ENCODE measurements around the gene CAPN11. TPM values are rescaled to one million over a fixed set of nuclear protein-coding genes. Genes with fewer than 3 reads are reported as not detected.

Gene CAPN11
- 0.06 TPM in 1 of 2 replicates, not detected in the other for polyA plus RNA-seq (2014; cell fraction: cytosol; rRNA removed)
- polyA plus RNA-seq (2014; cell fraction: nucleus; rRNA removed): 0.80 and 2.1 TPM in 2 replicates

- no peak for DNase-seq (ENCODE audit: low spot score)
These were observed at the start of gene CAPN11 for GRCh38 chr6:44158770-44159228. CAPN11 (plus strand) TSS chr6:44158820; CDS start chr6:44158849, 29 bp downstream.

DNA sequence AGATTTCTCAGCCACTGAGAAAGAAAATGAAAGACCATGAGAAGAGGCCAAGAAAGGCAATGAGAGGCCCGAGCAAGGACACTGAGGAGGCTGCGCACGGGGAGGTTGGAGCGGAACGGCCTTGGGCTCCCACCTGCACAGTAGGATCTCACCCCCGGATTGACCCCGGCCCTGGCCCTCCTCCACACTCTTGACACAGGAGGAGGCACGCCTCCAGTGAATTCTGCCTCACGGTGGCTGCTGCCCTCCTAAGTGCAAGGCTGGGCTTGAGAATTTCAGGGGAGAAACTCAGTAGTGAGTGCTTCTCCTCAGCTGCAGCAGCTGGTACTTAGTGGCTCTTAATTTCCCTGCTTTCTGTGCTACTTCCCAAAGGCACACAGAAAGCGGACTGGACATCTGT is 49.4 kb upstream of the CAPN11 start:
- DNase-seq (ENCODE audit: low spot score): no peak

DNA sequence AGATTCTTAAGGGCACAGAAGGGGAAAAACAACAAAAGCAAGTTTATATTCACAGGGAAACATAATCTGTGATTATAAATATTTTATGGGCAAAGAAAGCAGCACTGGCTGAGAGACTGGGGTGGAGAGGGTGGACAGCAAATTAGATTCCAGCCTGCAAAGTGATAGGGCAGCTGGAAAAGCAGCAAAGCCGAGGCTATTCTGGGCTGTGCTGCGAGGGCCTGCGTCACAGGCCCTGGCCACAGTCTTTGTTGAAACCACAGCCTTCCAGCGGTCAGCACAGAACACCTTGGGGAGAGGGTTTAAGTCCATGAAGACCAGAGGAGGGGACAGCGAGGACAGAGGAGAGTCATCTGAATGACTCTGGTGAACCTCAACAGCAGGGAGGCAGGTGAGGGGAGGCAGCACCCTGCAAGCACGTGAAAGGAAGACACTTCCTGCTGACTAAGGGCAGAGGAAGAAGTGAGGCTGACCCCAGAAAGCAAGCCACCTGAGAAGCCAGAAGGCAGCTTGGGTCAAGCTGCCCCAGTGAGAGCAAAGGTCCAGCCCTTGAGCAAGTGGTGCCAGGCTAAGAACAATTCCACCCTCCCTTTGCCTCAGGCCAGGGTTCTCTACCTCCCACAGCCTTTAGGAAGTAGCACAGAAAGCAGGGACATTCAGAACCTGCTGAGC is 48.5 kb upstream of the CAPN11 start:
- DNase-seq (ENCODE audit: low spot score): no peak

DNA sequence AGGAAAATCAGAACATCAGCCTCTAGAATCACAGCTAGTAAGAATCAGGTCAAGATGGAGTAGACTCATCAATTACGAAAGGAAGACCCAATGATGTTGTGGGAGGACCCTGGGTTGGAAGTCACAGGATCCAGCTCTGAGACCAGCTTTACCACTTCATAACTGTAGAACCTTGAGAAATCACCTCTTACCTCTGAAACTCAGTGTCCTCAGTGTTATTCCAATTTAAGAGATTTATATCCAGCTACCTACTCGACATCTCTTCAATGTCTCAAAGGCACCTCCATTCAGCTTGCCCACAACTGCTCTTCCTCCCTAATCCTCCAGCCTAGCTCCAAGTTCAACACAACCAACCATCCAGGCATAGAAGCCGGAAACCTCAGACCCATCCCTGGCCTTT is 47.7 kb upstream of the CAPN11 start:
- DNase-seq (ENCODE audit: low spot score): no peak

GRCh38 chr6:44111434-44112417 is 46.9 kb upstream of the CAPN11 start:
- DNase-seq (ENCODE audit: low spot score): no peak

DNA sequence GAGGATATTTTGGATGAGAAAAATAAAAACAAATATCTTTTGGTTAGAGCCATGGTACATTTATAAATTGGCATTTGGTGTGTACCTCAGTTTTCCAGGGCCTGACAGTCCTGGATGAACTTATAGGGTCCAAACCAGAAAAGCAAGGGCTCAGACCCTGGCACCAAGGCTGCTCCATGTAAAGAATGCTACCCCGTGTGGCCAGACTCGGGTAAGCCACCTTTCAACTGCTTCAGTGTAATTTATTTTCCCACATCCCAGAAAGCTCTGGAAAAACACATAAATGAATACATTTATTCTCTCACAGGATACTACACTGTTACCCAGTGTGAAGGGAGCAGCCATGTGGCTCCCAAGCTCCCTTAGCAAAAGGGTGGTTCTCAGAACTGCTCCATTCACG is 45.2 kb upstream of the CAPN11 start:
- no peak for DNase-seq (ENCODE audit: low spot score)

- no peak for DNase-seq (ENCODE audit: low spot score)
These were observed 42.8 kb upstream of the CAPN11 start for GRCh38 chr6:44115866-44116265.

- no peak for DNase-seq (ENCODE audit: low spot score)
These were observed 41.8 kb upstream of the CAPN11 start for GRCh38 chr6:44116641-44117382.

GRCh38 chr6:44117397-44118128 is 41.1 kb upstream of the CAPN11 start:
- DNase-seq (ENCODE audit: low spot score): no peak

DNA sequence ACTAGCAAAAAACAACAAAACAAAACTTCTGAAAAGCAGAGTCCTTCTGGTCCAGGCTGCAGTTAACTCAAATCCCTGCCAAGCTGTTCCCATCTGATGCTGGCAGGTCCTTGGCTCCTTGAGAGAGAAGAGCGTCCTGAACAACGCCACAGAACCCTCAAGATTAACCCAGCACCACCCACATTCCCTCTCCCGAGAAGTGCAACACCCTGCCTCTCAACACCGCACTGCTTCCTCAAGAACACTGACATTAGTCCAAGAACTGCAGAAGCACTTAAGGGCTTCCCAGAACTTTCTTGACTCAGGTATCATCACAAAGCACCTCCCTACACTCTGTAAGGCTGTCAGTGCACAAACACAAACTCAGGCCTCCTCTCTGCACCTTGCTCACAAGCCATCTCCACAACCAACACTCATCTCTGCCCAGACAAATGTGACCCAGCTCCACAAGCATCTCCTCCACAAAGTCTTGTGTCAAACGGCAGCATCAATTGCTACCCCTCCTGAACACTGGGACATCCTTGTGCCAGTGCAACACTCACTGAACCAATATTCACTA is 38.8 kb upstream of the CAPN11 start:
- no peak for DNase-seq (ENCODE audit: low spot score)

GRCh38 chr6:44120692-44121443 is 37.8 kb upstream of the CAPN11 start:
- no peak for DNase-seq (ENCODE audit: low spot score)

DNA sequence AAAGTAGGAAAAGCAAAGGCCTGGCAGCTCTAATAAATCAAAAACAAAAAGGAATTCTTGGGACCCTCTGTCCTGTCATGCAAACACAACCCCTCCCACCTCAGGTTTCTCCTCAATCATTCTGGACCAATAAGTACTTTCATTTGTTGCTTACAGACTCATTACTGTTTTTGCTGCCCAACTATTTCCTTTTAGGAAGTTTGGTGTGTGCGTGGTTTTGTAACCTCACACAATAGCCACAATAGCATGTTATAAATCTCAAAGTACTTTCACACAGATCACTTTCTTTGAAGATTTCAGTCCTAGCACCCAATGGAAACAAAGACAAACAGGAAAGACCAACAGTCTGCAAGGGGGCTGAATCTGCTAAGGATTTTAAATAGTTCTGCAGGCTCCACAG is 35.8 kb upstream of the CAPN11 start:
- no peak for DNase-seq (ENCODE audit: low spot score)

- no peak for DNase-seq (ENCODE audit: low spot score)
These were observed 35.1 kb upstream of the CAPN11 start for GRCh38 chr6:44123544-44123943.

GRCh38 chr6:44126320-44127149 is 32.1 kb upstream of the CAPN11 start:
- peak; percentile 48 for DNase-seq (ENCODE audit: low spot score)

- DNase-seq (ENCODE audit: low spot score): peak; percentile 81
These were observed 31.2 kb upstream of the CAPN11 start, which contains the start of the genes MRPL14 and TMEM63B for GRCh38 chr6:44127186-44128019. MRPL14 (minus strand) TSS chr6:44127452; CDS start chr6:44116611, 10,841 bp downstream. TMEM63B (plus strand) TSS chr6:44127554; CDS start chr6:44134585, 7,031 bp downstream.

- DNase-seq (ENCODE audit: low spot score): peak; percentile 29
These were observed 30.4 kb upstream of the CAPN11 start for GRCh38 chr6:44128020-44128917.

DNA sequence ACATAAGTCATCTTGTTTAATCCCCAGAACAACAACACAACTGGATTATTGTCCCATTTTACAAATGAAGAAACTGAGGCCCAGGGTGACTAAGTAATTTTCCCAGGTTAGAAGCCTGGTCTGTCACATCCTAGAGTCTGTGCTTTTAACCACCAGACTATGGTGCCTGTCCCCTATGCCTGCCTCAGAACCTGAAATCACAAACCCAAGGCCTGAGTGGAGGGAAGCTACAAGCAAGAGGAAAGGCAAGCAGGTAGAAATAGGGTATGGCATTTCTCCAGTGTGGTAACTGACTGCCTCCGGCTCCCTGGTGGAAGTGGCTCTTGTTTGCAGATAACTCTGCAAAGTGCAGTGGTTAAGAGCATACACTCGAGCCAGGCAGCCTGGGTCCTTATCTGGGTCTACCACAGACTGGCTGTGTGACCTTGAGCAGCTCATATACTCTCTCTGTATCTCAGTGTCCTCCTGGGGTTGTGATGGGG is 28.7 kb upstream of the CAPN11 start:
- no peak for DNase-seq (ENCODE audit: low spot score)

Measured in SK-N-DZ (cell line).